ENCODE measurements around the gene PLPP2. TPM values are rescaled to one million over a fixed set of nuclear protein-coding genes. Genes with fewer than 3 reads are reported as not detected.
"Not testable (repeated sequence)": the region's sequence is repeated elsewhere in the genome, so short reads cannot be mapped to it uniquely, and the experiment has no call there.

The PLPP2 gene
- total and polyA plus RNA-seq, 2 of the 13 experiments (the other 11 are each of a cell fraction or from before 2014, with no cell fraction given) = not detected

GRCh38 chr19:262125-262524 is 29.1 kb downstream of the PLPP2 start (continued):
- TF ChIP-seq ZBTB14 (CRISPR knock-in tag; IDR thresholded peaks at IDR 0.05) (no peak), ZNF775 (CRISPR knock-in tag; IDR thresholded peaks at IDR 0.05; ENCODE audit: borderline replicate concordance) (no peak), ATF2 (CRISPR knock-in tag; IDR thresholded peaks at IDR 0.05) (no peak), GLMP (CRISPR knock-in tag; IDR thresholded peaks at IDR 0.05; ENCODE audit: borderline replicate concordance) (no peak)

- H3K4me3 ChIP-seq (replicated peaks in 1 of 3; ENCODE audit: insufficient read depth in 1 of 3, low read depth in 2 of 3, low read length in 3 of 3); in situ Hi-C loops (cut with HindIII; ENCODE audit: extremely low pct_ligation_motif_present, low pct_unique_long_range_greater_than_20kb); H3K4me1 ChIP-seq (ENCODE audit: insufficient read depth, low read length); H3K9ac ChIP-seq (ENCODE audit: insufficient read depth, low read depth, low read length); H3K9me3 ChIP-seq (ENCODE audit: low read length); BruUV-seq (replicated peaks); FAIRE-seq; POLR2A ChIA-PET; CTCF ChIA-PET (ENCODE audit: low intra/inter-chr PET ratio, low total read pairs); H4K20me1 ChIP-seq (ENCODE audit: insufficient read depth, low read length); H3K79me2 ChIP-seq (ENCODE audit: insufficient read depth, low read length); ATAC-seq; H2AFZ ChIP-seq (ENCODE audit: low read length); intact Hi-C loops (cut with micrococcal nuclease; ENCODE audit: unreplicated experiment); H3K27me3 ChIP-seq (ENCODE audit: control insufficient read depth in 1 of 2, insufficient read depth in 2 of 2, low read length in 2 of 2); DNase-seq (ENCODE audit: low spot score); H3K36me3 ChIP-seq (replicated peaks in 1 of 2; ENCODE audit: control insufficient read depth in 1 of 2, insufficient read depth in 2 of 2, low read length in 2 of 2); H3K4me2 ChIP-seq (ENCODE audit: low read depth, low read length); H3K27ac ChIP-seq (ENCODE audit: extremely low read length, insufficient read depth, low read length): not testable (repeated sequence)
- whole genome bisulfite sequencing (ENCODE audit: low lambda C conversion rate) = 13% methylated on average over 3 of the region's 3 CpGs
Measured at GRCh38 chr19:256804-257203, 34.4 kb downstream of the PLPP2 start.

GRCh38 chr19:252421-253186 is 38.6 kb downstream of the PLPP2 start:
- H3K9me3 ChIP-seq (ENCODE audit: low read length); H3K4me2 ChIP-seq (ENCODE audit: low read depth, low read length); H3K4me3 ChIP-seq (replicated peaks in 1 of 3; ENCODE audit: insufficient read depth in 1 of 3, low read depth in 2 of 3, low read length in 3 of 3); FAIRE-seq; H4K20me1 ChIP-seq (ENCODE audit: insufficient read depth, low read length); H3K36me3 ChIP-seq (replicated peaks in 1 of 2; ENCODE audit: control insufficient read depth in 1 of 2, insufficient read depth in 2 of 2, low read length in 2 of 2); H3K27ac ChIP-seq (ENCODE audit: extremely low read length, insufficient read depth, low read length); H2AFZ ChIP-seq (ENCODE audit: low read length); CTCF ChIA-PET (ENCODE audit: low intra/inter-chr PET ratio, low total read pairs); DNase-seq (ENCODE audit: low spot score); in situ Hi-C loops (cut with HindIII; ENCODE audit: extremely low pct_ligation_motif_present, low pct_unique_long_range_greater_than_20kb); BruUV-seq (replicated peaks); H3K9ac ChIP-seq (ENCODE audit: insufficient read depth, low read depth, low read length); ATAC-seq; H3K27me3 ChIP-seq (ENCODE audit: control insufficient read depth in 1 of 2, insufficient read depth in 2 of 2, low read length in 2 of 2); POLR2A ChIA-PET; H3K4me1 ChIP-seq (ENCODE audit: insufficient read depth, low read length); H3K79me2 ChIP-seq (ENCODE audit: insufficient read depth, low read length); intact Hi-C loops (cut with micrococcal nuclease; ENCODE audit: unreplicated experiment): not testable (repeated sequence)
- 2% methylated on average over 7 of the region's 7 CpGs for WGBS (ENCODE audit: low lambda C conversion rate)
